Tibial nerve (tissue), 4 donors: Measurements from ENCODE around the gene MIP. TPM values are rescaled to one million over a fixed set of nuclear protein-coding genes. Genes with fewer than 3 reads are reported as not detected.

Source experiments
- DNase-seq, 2 donors: peaks; one replicate each; pipeline ENCODE4 v3.0.0-alpha.2; 2019; ENCODE audit warnings: low spot score in 2 of 2
- H3K27ac ChIP-seq, 4 donors: fragments of 200-600 bp; sonication (generic) in 3 of 4; one replicate each; pipeline ENCODE4 v1.5.1; 2017 to 2019; ENCODE audit warnings: mild to moderate bottlenecking in 1 of 4
- H3K27me3 ChIP-seq, 2 donors: fragments of 200-600 bp; sonication (generic) in 1 of 2; one replicate each; pipeline versions ENCODE4 v1.5.1 to v1.6.0; 2017 to 2019
- H3K36me3 ChIP-seq, 3 donors: fragments of 200-600 bp; sonication (generic); one replicate each; pipeline ENCODE4 v1.5.1; 2018 to 2019
- H3K4me1 ChIP-seq, 4 donors: fragments of 200-600 bp; sonication (generic) in 3 of 4; one replicate each; pipeline ENCODE4 v1.5.1; 2017 to 2019
- H3K4me3 ChIP-seq, 4 donors: fragments of 200-600 bp; sonication (generic) in 3 of 4; one replicate each; pipeline ENCODE4 v1.5.1; 2017 to 2019; ENCODE audit warnings: mild to moderate bottlenecking in 1 of 4, moderate library complexity in 1 of 4
- H3K9me3 ChIP-seq, 4 donors: fragments of 200-600 bp; sonication (generic) in 3 of 4; one replicate each; pipeline ENCODE4 v1.5.1; 2017 to 2019
- EP300 ChIP-seq, 2 donors: sonication (generic); formaldehyde crosslinking; IDR thresholded peaks; one replicate each; pipeline ENCODE4 v1.6.1; 2017; ENCODE audit warnings: antibody characterized with exemption in 2 of 2, mild to moderate bottlenecking in 1 of 2
- POLR2A ChIP-seq, 2 donors: fragments of 450-650 bp; IDR thresholded peaks; one replicate each; pipeline ENCODE4 v1.6.1; 2017; ENCODE audit warnings: antibody characterized with exemption in 2 of 2, mild to moderate bottlenecking in 2 of 2, moderate library complexity in 2 of 2
- WGBS, 2 donors: methylation state at CpG; one replicate each; pipeline ENCODE4 v1.1.5; 2018; 5-methylcytosine and 5-hydroxymethylcytosine counted together
- total RNA-seq, 4 donors: library from RNA; depleted of rRNA; stranded (reverse); fragments of >200 nt; gene quantifications; one replicate each; pipeline ENCODE4 v1.1.0, GENCODE V29; 2016
- TF ChIP-seq, protein P1 (sequence below), 5 experiments: fragments of 200-600 bp in 3 of 5; fragments of 450-650 bp in 2 of 5; sonication (generic) in 3 of 5; IDR thresholded peaks; one replicate each; pipeline ENCODE4 v1.5.1; 2016 to 2019; ENCODE audit warnings: antibody characterized with exemption in 5 of 5, mild to moderate bottlenecking in 3 of 5, moderate library complexity in 2 of 5

The MIP gene
- total RNA-seq, 4 donors from 2014 or later: not detected

- DNase-seq: peak; percentile 37 to 71
- Histone ChIP-seq H3K4me3 (peak within 1 kb of the TSS; percentile 56 to 64 (median 62)), H3K27ac (peak within 1 kb of the TSS in 3 of 4 donors; percentile 11 to 30 (median 15)), H3K36me3 (no peaks in the 10 kb centered on the region), H3K27me3 (peaks cover 0 to 21% of the 10 kb centered on the region in 2 donors), H3K9me3 (no peaks in the 10 kb centered on the region), H3K4me1 (peaks cover 0 to 20% (median 7%) of the 10 kb centered on the region in 4 donors)
- 17 to 22% methylated on average over 48 to 59 of the region's 59 CpGs for WGBS, 2 donors
- no peak for TF ChIP-seq POLR2A (IDR thresholded peaks at IDR 0.05)
- peak in 1 of 2 donors; percentile 26 for TF ChIP-seq EP300 (IDR thresholded peaks at IDR 0.05)
- TF ChIP-seq, protein P1, sequence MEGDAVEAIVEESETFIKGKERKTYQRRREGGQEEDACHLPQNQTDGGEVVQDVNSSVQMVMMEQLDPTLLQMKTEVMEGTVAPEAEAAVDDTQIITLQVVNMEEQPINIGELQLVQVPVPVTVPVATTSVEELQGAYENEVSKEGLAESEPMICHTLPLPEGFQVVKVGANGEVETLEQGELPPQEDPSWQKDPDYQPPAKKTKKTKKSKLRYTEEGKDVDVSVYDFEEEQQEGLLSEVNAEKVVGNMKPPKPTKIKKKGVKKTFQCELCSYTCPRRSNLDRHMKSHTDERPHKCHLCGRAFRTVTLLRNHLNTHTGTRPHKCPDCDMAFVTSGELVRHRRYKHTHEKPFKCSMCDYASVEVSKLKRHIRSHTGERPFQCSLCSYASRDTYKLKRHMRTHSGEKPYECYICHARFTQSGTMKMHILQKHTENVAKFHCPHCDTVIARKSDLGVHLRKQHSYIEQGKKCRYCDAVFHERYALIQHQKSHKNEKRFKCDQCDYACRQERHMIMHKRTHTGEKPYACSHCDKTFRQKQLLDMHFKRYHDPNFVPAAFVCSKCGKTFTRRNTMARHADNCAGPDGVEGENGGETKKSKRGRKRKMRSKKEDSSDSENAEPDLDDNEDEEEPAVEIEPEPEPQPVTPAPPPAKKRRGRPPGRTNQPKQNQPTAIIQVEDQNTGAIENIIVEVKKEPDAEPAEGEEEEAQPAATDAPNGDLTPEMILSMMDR (IDR thresholded peaks at IDR 0.05): no peak
Observed at GRCh38 chr12:56488041-56488955, 33.8 kb upstream of the MIP start, which contains the start of gene GLS2. Gene GLS2, minus strand, starts transcription at chr12:56488161. Its CDS starts 43 bp downstream, at chr12:56488118.

DNA sequence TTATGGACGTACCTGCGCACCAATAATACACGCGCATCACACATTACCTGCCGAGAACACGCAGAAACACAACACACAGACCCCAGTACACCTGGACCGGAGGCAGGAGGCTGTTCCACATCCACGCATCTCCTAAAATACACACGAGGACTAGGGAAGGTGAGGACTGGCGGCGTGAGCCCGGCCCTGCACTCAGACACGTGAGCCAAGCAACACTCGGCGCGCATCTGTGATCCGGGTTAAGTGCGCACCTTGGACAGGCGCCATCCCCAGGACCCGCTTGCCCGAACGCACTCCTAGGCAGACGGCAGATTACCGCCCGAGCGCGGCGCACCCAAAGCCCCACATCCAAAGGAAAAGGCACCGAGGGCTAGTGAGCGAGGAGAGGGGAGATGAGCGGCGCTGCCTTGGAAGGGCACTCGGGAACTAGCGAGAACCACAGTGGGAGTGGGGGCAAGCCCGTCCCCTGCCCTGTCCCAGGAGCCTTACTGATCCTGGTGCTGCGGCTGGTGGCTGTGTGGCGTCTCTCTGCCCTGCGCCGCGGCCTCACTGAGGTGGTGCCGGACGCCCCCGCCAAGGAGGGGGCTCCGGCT is 33.1 kb upstream of the MIP start:
- no peak for TF ChIP-seq POLR2A (IDR thresholded peaks at IDR 0.05)
- no peak for TF ChIP-seq EP300 (IDR thresholded peaks at IDR 0.05)
- TF ChIP-seq, protein P1 (IDR thresholded peaks at IDR 0.05): no peak
- Histone ChIP-seq H3K27me3 (peaks cover 0 to 18% of the 10 kb centered on the region in 2 donors), H3K36me3 (no peaks in the 10 kb centered on the region), H3K4me3 (peak overlapping the region; percentile 56 to 64 (median 62)), H3K4me1 (peaks cover 0 to 20% (median 7%) of the 10 kb centered on the region in 4 donors), H3K9me3 (no peaks in the 10 kb centered on the region), H3K27ac (peak overlapping the region in 3 of 4 donors; percentile 11 to 30 (median 15))
- WGBS, 2 donors: 9 to 11% methylated on average over 21 to 38 of the region's 44 CpGs
- no peak for DNase-seq

GRCh38 chr12:56486694-56487093 is 32.2 kb upstream of the MIP start:
- WGBS, 2 donors: 82 to 83% methylated on average over 12 of the region's 12 CpGs
- no peak overlapping the region for H3K27ac ChIP-seq
- H3K36me3 ChIP-seq: no peaks in the 10 kb centered on the region
- TF ChIP-seq POLR2A (IDR thresholded peaks at IDR 0.05): no peak
- TF ChIP-seq, protein P1 (IDR thresholded peaks at IDR 0.05): no peak
- no peak for TF ChIP-seq EP300 (IDR thresholded peaks at IDR 0.05)
- DNase-seq: no peak
- peaks cover 0 to 16% of the 10 kb centered on the region in 2 donors for H3K27me3 ChIP-seq
- H3K4me3 ChIP-seq: no peak overlapping the region
- H3K4me1 ChIP-seq: peaks cover 0 to 20% (median 7%) of the 10 kb centered on the region in 4 donors
- H3K9me3 ChIP-seq: no peaks in the 10 kb centered on the region

DNA sequence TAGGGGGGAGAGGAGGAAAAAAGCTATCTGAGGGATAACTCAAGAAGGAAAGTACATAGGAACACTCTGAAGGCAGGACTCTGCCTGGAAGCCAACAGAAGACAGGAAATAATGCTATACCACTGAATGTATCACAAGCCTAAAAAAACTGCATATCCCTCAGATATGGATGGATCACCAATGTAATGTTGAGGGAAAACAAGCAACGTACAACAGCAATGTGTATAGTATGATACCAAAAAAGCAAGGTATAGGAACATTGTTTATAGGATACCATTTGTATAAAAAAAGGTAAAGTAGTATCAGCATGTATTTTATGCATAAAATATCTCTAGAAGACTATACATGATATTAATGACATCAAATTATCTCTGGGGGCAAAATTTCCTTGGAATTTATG is 30.1 kb upstream of the MIP start:
- Histone ChIP-seq H3K4me1 (peaks cover 0 to 20% (median 7%) of the 10 kb centered on the region in 4 donors), H3K27me3 (peaks cover 0 to 3% of the 10 kb centered on the region in 2 donors), H3K36me3 (no peaks in the 10 kb centered on the region), H3K4me3 (no peak overlapping the region), H3K9me3 (no peaks in the 10 kb centered on the region), H3K27ac (no peak overlapping the region)
- TF ChIP-seq, protein P1 (IDR thresholded peaks at IDR 0.05): no peak
- TF ChIP-seq EP300 (IDR thresholded peaks at IDR 0.05): no peak
- no peak for TF ChIP-seq POLR2A (IDR thresholded peaks at IDR 0.05)
- DNase-seq: no peak
- 86 to 92% methylated on average over 1 of the region's 1 CpG for WGBS, 2 donors
